MCF 10A (cell line): ENCODE results near the gene VEGFA. TPM values are rescaled to one million over a fixed set of nuclear protein-coding genes. Genes with fewer than 3 reads are reported as not detected.

ENCODE experiments used
- BruUV-seq: library from RNA; stranded (reverse); fragments of 400-500 nt; replicated peaks from 2 replicates; lab custom pipeline; 2021; lab: Mats Ljungman, UMichigan
- CTCF ChIA-PET: fragments of 300-600 bp; sonication (Branson Sonifier 250); formaldehyde crosslinking; extraction: SDS; loops from one replicate; lab custom pipeline; 2021; ENCODE audit warnings: antibody characterized with exemption, inconsistent platforms; lab: Yijun Ruan, JAX
- POLR2A ChIA-PET: fragments of 300-600, 350-650 bp; sonication (Branson Sonifier 250); formaldehyde crosslinking; extraction: SDS; loops from one replicate; lab custom pipeline; 2020; ENCODE audit warnings: antibody characterized with exemption, inconsistent platforms; lab: Yijun Ruan, JAX
- DNase-seq: peaks from one replicate; pipeline ENCODE4 v3.0.0-alpha.2; 2018; ENCODE audit not compliant: unreplicated experiment
- H3K27ac Mint-ChIP-seq: one replicate; pipeline ENCODE4 v1.8.0; 2022; ENCODE audit warnings: mild to moderate bottlenecking, low read depth, mixed read lengths; ENCODE audit not compliant: unreplicated experiment
- H3K27me3 Mint-ChIP-seq: one replicate; pipeline ENCODE4 v1.8.0; 2022; ENCODE audit warnings: mixed read lengths; ENCODE audit not compliant: insufficient read depth, unreplicated experiment
- H3K36me3 Mint-ChIP-seq: one replicate; pipeline ENCODE4 v1.8.0; 2022; ENCODE audit warnings: mild to moderate bottlenecking, moderate library complexity, mixed read lengths; ENCODE audit not compliant: insufficient read depth, unreplicated experiment
- H3K4me1 Mint-ChIP-seq: one replicate; pipeline ENCODE4 v1.8.0; 2022; ENCODE audit warnings: mixed read lengths; ENCODE audit not compliant: insufficient read depth, unreplicated experiment
- H3K4me3 Mint-ChIP-seq: one replicate; pipeline ENCODE4 v1.8.0; 2022; ENCODE audit warnings: mild to moderate bottlenecking, moderate library complexity, mixed read lengths; ENCODE audit not compliant: unreplicated experiment
- H3K9me3 Mint-ChIP-seq: one replicate; pipeline ENCODE4 v1.8.0; 2022; ENCODE audit warnings: mixed read lengths; ENCODE audit not compliant: unreplicated experiment
- intact Hi-C: fragments of 100-400 bp; cut with micrococcal nuclease; formaldehyde crosslinking; loops from 2 replicates; pipeline ENCODE4 v1.14.1; 2022
- total RNA-seq: library from RNA; stranded (reverse); gene quantifications from 2 replicates; pipeline ENCODE4 v1.2.3, GENCODE V29; 2022
- TF ChIP-seq, protein P1 (sequence below): fragments of 200-600 bp; IDR thresholded peaks from one replicate; pipeline ENCODE4 v1.8.0; 2022; ENCODE audit warnings: antibody characterized with exemption, mild to moderate bottlenecking; ENCODE audit not compliant: unreplicated experiment

VEGFA gene
- total RNA-seq, 1 experiment from 2014 or later = 265 TPM

GRCh38 chr6:43771858-43772680 is 2.1 kb downstream of the VEGFA start:
- H3K27me3 Mint-ChIP-seq = no peaks in the 10 kb centered on the region
- peak overlapping the region; percentile 92 for H3K27ac Mint-ChIP-seq
- ChIA-PET CTCF (interaction anchor here (0.6 to 8.9 kb wide), 17 partner anchors 11 to 814 kb away, joined by 3 to 237 read pairs (median 5); no protein-coding TSS in a partner anchor), POLR2A (interaction anchor here (0.6 to 5.0 kb wide), 12 partner anchors 48 to 311 kb away, joined by 3 to 55 read pairs (median 6); partner anchors contain the start of gene GTPBP2)
- H3K4me3 Mint-ChIP-seq = peak overlapping the region; percentile 98
- peaks cover 31% of the 10 kb centered on the region for H3K4me1 Mint-ChIP-seq
- intact Hi-C loops = loop anchor here (2.0 to 10.0 kb wide), 5 partner anchors 65 to 473 kb away; partner anchors contain the start of genes GTPBP2 and HSP90AB1
- H3K36me3 Mint-ChIP-seq = peaks cover 16% of the 10 kb centered on the region
- H3K9me3 Mint-ChIP-seq = no peaks in the 10 kb centered on the region
- TSS peak; percentile 39 for BruUV-seq
- peak; percentile 74 for DNase-seq
- TF ChIP-seq, protein P1, sequence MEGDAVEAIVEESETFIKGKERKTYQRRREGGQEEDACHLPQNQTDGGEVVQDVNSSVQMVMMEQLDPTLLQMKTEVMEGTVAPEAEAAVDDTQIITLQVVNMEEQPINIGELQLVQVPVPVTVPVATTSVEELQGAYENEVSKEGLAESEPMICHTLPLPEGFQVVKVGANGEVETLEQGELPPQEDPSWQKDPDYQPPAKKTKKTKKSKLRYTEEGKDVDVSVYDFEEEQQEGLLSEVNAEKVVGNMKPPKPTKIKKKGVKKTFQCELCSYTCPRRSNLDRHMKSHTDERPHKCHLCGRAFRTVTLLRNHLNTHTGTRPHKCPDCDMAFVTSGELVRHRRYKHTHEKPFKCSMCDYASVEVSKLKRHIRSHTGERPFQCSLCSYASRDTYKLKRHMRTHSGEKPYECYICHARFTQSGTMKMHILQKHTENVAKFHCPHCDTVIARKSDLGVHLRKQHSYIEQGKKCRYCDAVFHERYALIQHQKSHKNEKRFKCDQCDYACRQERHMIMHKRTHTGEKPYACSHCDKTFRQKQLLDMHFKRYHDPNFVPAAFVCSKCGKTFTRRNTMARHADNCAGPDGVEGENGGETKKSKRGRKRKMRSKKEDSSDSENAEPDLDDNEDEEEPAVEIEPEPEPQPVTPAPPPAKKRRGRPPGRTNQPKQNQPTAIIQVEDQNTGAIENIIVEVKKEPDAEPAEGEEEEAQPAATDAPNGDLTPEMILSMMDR = no peak

GRCh38 chr6:43772681-43773049 is 2.7 kb downstream of the VEGFA start:
- Mint-ChIP-seq H3K27me3 (no peaks in the 10 kb centered on the region), H3K4me1 (peaks cover 34% of the 10 kb centered on the region), H3K9me3 (no peaks in the 10 kb centered on the region), H3K36me3 (peaks cover 16% of the 10 kb centered on the region), H3K4me3 (peak overlapping the region; percentile 98), H3K27ac (peak overlapping the region; percentile 92)
- POLR2A ChIA-PET = interaction anchor here (0.8 to 5.0 kb wide), 11 partner anchors 48 to 315 kb away, joined by 3 to 55 read pairs (median 6); partner anchors contain the start of gene GTPBP2
- CTCF ChIA-PET = interaction anchor here (0.5 to 8.9 kb wide), 29 partner anchors 10 to 1339 kb away, joined by 3 to 237 read pairs (median 4); partner anchors contain the start of gene GTPBP2
- TF ChIP-seq, protein P1 = no peak
- BruUV-seq = no TSS peak
- intact Hi-C loops = loop anchor here (1.0 to 10.0 kb wide), 5 partner anchors 48 to 472 kb away; partner anchors contain the start of gene HSP90AB1
- peak; percentile 32 for DNase-seq

GRCh38 chr6:43773050-43773979 is 3.3 kb downstream of the VEGFA start:
- ChIA-PET POLR2A (interaction anchor here (0.6 to 5.0 kb wide), 16 partner anchors 49 to 466 kb away, joined by 3 to 55 read pairs (median 6); partner anchors contain the start of genes GTPBP2 and MAD2L1BP), CTCF (interaction anchor here (0.5 to 8.9 kb wide), 39 partner anchors 10 to 1340 kb away, joined by 3 to 237 read pairs (median 4); partner anchors contain the start of gene GTPBP2)
- Mint-ChIP-seq H3K4me3 (peak overlapping the region; percentile 98), H3K27ac (peak overlapping the region; percentile 92), H3K4me1 (peaks cover 34% of the 10 kb centered on the region), H3K9me3 (no peaks in the 10 kb centered on the region), H3K36me3 (peaks cover 19% of the 10 kb centered on the region), H3K27me3 (no peaks in the 10 kb centered on the region)
- peak; percentile 76 for DNase-seq
- intact Hi-C loops = loop anchor here (1.0 to 10.0 kb wide), 5 partner anchors 49 to 471 kb away; partner anchors contain the start of gene HSP90AB1
- TSS peak; percentile 81 for BruUV-seq
- TF ChIP-seq, protein P1 = peak; percentile 89
